Breast epithelium (tissue), 3 donors: Measurements from ENCODE around the gene TMEM208.

ENCODE experiments used
- POLR2AphosphoS5 ChIP-seq, 3 donors: sonication (generic); formaldehyde crosslinking; IDR thresholded peaks; one replicate each; pipeline ENCODE4 v1.6.1; 2017; ENCODE audit warnings: antibody characterized with exemption in 3 of 3
- TF ChIP-seq, protein P1 (sequence below), 3 donors: fragments of 450-650 bp; IDR thresholded peaks; one replicate each; pipeline ENCODE4 v1.5.1; 2016 to 2017; ENCODE audit warnings: antibody characterized with exemption in 3 of 3, mild to moderate bottlenecking in 3 of 3, moderate library complexity in 3 of 3

DNA sequence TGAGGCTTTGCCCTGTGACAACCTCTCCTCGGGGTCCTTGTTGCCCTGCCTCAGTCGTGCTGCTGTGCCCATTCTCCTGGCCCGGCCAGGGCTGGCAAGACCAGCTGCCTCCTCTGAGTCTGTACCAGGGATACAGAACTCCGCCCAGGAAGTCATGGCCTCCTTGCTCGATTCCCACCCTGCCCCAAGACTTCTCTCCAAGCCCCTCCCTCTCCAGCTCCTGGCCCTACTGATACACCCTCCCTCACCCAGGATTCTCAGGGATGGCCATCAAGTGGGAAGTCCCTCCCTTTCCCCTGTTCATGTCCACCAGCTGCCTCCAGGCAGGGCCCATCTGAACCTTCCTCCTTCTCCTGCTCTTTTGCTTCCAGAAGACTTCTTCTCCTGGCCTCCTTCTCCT lies 11.2 kb upstream of the TMEM208 start:
- TF ChIP-seq, protein P1, sequence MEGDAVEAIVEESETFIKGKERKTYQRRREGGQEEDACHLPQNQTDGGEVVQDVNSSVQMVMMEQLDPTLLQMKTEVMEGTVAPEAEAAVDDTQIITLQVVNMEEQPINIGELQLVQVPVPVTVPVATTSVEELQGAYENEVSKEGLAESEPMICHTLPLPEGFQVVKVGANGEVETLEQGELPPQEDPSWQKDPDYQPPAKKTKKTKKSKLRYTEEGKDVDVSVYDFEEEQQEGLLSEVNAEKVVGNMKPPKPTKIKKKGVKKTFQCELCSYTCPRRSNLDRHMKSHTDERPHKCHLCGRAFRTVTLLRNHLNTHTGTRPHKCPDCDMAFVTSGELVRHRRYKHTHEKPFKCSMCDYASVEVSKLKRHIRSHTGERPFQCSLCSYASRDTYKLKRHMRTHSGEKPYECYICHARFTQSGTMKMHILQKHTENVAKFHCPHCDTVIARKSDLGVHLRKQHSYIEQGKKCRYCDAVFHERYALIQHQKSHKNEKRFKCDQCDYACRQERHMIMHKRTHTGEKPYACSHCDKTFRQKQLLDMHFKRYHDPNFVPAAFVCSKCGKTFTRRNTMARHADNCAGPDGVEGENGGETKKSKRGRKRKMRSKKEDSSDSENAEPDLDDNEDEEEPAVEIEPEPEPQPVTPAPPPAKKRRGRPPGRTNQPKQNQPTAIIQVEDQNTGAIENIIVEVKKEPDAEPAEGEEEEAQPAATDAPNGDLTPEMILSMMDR (IDR thresholded peaks at IDR 0.05): no peak
- TF ChIP-seq POLR2AphosphoS5 (IDR thresholded peaks at IDR 0.05): no peak
